Activated B cell treated with CpG ODN at 0.5 μM for 24 hours (primary cell): ENCODE measurements around the gene E4F1. TPM values are rescaled to one million over a fixed set of nuclear protein-coding genes. Genes with fewer than 3 reads are reported as not detected.

ENCODE experiments used
- ATAC-seq: fragments of 200-7000 bp; cut with Tn5 transposase; one replicate; pipeline ENCODE4 v1.10.0; 2021; ENCODE audit warnings: low read depth, mild to moderate bottlenecking, moderate library complexity
- CTCF ChIA-PET: fragments of 350-600 bp; sonication (Branson Sonifier 250); formaldehyde crosslinking; loops from one replicate; lab custom pipeline; 2021; ENCODE audit warnings: antibody characterized with exemption; lab: Charles Lee
- POLR2A ChIA-PET: fragments of 350-600 bp; sonication (Branson Sonifier 250); formaldehyde crosslinking; loops from one replicate; lab custom pipeline; 2021; ENCODE audit warnings: antibody characterized with exemption; lab: Charles Lee
- DNase-seq: peaks from one replicate; pipeline ENCODE4 v3.0.0; 2022
- H3K27ac Mint-ChIP-seq: one replicate; pipeline ENCODE4 v1.8.0; 2020; ENCODE audit warnings: mixed read lengths
- H3K27me3 Mint-ChIP-seq: one replicate; pipeline ENCODE4 v1.8.0; 2021; ENCODE audit warnings: mixed read lengths
- H3K36me3 Mint-ChIP-seq: one replicate; pipeline ENCODE4 v1.8.0; 2021; ENCODE audit warnings: low read depth, mixed read lengths
- H3K4me1 Mint-ChIP-seq: one replicate; pipeline ENCODE4 v1.8.0; 2021; ENCODE audit warnings: mixed read lengths
- H3K4me3 Mint-ChIP-seq: one replicate; pipeline ENCODE4 v1.8.0; 2020; ENCODE audit warnings: mild to moderate bottlenecking, mixed read lengths
- H3K9me3 Mint-ChIP-seq: one replicate; pipeline ENCODE4 v1.8.0; 2020; ENCODE audit warnings: mixed read lengths
- intact Hi-C: fragments of 100-400 bp; cut with micrococcal nuclease; formaldehyde crosslinking; loops from one replicate; pipeline ENCODE4 v1.15.1; 2024
- total RNA-seq: library from RNA; stranded (reverse); gene quantifications from 2 replicates; pipeline ENCODE4 v1.2.3, GENCODE V29; 2022
- TF ChIP-seq, protein P1 (sequence below): fragments of 200-600 bp; IDR thresholded peaks from one replicate; pipeline ENCODE4 v1.8.0; 2022; ENCODE audit warnings: antibody characterized with exemption, mild to moderate bottlenecking

E4F1 gene
- total RNA-seq, 1 donor from 2014 or later, result 29.9 TPM

DNA sequence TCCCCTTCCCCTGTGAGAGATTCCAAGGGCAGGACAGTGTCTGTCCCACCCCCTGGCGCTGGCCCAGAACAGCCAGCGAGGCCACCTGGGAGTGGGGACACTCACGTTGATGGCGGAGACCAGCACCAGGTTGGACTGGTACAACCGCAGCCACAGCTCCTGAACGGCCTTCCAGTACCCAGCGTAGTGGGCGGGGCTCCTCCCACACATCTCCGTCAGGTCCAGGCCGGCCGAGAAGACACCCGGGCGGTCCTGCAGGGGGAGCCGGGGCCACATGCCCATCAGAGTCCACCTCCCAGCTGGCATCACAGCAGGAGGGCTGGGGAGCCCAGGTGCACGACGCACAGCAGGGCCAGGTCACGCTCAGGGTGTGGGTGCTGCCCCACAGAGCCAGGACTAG, 20.9 kb downstream of the E4F1 start:
- TF ChIP-seq, protein P1, sequence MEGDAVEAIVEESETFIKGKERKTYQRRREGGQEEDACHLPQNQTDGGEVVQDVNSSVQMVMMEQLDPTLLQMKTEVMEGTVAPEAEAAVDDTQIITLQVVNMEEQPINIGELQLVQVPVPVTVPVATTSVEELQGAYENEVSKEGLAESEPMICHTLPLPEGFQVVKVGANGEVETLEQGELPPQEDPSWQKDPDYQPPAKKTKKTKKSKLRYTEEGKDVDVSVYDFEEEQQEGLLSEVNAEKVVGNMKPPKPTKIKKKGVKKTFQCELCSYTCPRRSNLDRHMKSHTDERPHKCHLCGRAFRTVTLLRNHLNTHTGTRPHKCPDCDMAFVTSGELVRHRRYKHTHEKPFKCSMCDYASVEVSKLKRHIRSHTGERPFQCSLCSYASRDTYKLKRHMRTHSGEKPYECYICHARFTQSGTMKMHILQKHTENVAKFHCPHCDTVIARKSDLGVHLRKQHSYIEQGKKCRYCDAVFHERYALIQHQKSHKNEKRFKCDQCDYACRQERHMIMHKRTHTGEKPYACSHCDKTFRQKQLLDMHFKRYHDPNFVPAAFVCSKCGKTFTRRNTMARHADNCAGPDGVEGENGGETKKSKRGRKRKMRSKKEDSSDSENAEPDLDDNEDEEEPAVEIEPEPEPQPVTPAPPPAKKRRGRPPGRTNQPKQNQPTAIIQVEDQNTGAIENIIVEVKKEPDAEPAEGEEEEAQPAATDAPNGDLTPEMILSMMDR, result no peak
- no peaks in the 10 kb centered on the region for H3K9me3 Mint-ChIP-seq
- H3K4me3 Mint-ChIP-seq, result no peak overlapping the region
- ATAC-seq (no peak), DNase-seq (no peak)
- no peaks in the 10 kb centered on the region for H3K4me1 Mint-ChIP-seq
- ChIA-PET POLR2A (no interaction called here), CTCF (no interaction called here)
- H3K27ac Mint-ChIP-seq, result no peak overlapping the region
- intact Hi-C loops, result no loop called here
- peaks cover 42% of the 10 kb centered on the region for H3K36me3 Mint-ChIP-seq
- no peaks in the 10 kb centered on the region for H3K27me3 Mint-ChIP-seq

DNA sequence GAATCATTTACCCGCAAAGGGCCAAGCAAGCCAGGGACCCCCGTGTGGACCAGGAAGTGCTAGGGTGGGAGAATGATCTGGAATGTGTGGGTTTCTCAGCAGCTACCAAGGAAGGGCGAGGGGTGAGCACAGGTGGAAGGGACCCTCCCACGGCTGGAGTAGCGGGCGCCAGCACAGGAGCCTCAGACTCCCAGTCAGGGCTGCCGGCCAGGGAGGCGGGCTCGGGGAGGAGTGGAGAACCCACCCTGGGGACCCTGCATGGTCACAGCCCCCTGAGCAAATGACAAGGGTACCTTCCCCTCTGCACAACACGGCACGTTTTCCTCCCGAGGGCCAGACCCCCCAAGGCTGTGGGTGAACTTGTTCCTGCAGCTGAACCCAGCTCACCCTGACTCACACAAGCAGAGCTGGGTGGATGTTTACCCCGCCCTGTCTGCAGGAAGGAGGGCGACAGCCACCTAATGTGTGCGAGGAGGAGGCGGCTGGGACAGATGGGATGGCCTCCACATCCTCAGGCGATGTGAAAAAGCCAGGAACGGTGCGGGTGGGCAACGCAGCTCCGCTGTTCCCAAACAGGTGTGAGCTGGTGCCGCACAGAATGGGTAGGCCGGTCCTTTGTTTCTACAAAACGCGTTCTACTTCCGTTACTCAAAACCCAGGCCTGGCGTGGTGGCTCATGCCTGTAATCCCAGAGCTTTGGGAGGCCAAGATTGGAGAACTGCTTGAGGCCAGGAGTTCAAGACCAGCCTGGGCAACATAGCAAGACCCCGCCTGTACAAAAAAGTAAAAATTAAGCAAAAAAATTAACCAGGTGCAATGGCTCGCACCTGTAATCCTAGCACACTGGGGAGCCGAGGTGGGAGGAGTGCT, 21.8 kb downstream of the E4F1 start:
- intact Hi-C loops, result no loop called here
- ATAC-seq (no peak), DNase-seq (no peak)
- H3K36me3 Mint-ChIP-seq, result peaks cover 36% of the 10 kb centered on the region
- no peaks in the 10 kb centered on the region for H3K9me3 Mint-ChIP-seq
- peaks cover 3% of the 10 kb centered on the region for H3K4me1 Mint-ChIP-seq
- no peaks in the 10 kb centered on the region for H3K27me3 Mint-ChIP-seq
- ChIA-PET CTCF (no interaction called here), POLR2A (no interaction called here)
- H3K4me3 Mint-ChIP-seq, result no peak overlapping the region
- no peak overlapping the region for H3K27ac Mint-ChIP-seq
- TF ChIP-seq, protein P1, result no peak

DNA sequence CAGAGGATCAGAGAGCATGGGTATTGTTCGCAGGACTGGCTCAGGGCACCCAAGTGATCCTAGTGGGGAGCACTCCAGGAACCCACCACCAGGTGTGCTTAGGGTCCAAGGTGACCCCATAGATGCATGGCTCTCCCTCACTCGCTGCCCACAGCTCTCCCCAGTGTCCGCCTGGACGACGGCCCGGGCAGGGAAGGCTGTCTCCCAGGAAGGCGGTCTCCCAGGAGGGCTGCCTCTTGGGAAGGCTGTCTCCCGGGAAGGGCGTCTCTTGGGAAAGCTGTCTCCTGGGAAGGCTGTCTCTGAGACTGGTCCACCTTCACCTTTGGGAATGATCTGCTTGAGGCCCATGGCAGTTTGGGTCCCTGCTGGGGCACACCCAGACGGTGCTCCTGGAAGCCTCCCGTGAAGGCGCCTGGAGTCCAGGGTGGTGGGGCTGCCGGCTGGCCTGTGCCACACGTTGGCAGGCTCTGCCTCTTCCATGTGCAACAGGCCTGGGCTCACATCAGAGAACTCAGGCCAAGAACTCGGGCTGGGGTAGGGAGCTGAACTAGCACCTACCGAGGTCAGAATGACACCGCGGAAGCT, 23.0 kb downstream of the E4F1 start:
- DNase-seq, result no peak
- ChIA-PET CTCF (no interaction called here), POLR2A (interaction anchor here (1.4 kb wide), 1 partner anchor 91 kb away, joined by 4 read pairs; the partner anchor contains the start of gene TRAF7)
- peaks cover 36% of the 10 kb centered on the region for H3K36me3 Mint-ChIP-seq
- H3K4me1 Mint-ChIP-seq, result peaks cover 10% of the 10 kb centered on the region
- H3K27ac Mint-ChIP-seq, result no peak overlapping the region
- H3K9me3 Mint-ChIP-seq, result no peaks in the 10 kb centered on the region
- no peak overlapping the region for H3K4me3 Mint-ChIP-seq
- H3K27me3 Mint-ChIP-seq, result no peaks in the 10 kb centered on the region
- no peak for ATAC-seq
- intact Hi-C loops, result no loop called here
- TF ChIP-seq, protein P1, result no peak

DNA sequence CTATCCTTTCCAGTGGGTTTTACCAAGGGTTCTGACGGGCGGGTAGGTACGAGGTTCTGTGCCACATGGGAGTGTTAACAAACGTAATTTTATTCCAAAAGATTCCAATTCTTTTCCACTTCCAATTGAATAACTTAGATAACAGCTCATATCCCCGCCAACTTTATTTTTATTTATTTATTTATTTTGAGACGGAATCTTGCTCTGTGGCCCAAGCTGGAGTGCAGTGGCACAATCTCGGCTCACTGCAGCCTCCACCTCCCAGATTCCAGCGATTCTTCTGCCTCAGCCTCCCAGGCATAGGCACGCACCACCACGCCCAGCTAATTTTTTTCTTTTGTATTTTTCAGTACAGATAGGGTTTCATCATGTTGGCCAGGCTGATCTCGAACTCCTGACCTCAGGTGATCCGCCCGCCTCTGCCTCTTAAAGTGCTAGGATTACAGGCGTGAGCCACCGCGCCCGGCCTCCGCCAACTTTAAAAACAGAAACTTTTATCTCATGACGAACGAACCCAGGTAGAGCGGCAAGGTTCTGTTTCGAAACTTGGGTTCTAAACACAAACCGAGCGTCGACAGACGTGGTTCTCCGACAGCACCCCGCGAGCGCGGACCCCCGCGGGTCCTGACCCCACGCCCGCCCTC, 27.4 kb downstream of the E4F1 start:
- Mint-ChIP-seq H3K4me3 (peak overlapping the region; percentile 86), H3K27ac (peak overlapping the region; percentile 87), H3K4me1 (peaks cover 35% of the 10 kb centered on the region), H3K36me3 (peaks cover 33% of the 10 kb centered on the region), H3K9me3 (no peaks in the 10 kb centered on the region), H3K27me3 (no peaks in the 10 kb centered on the region)
- intact Hi-C loops, result loop anchor here (1.0 to 10.0 kb wide), 9 partner anchors 18 to 386 kb away; partner anchors contain the start of genes ABCA3, E4F1 and RNPS1
- ChIA-PET CTCF (interaction anchor here (1.0 to 2.7 kb wide), 11 partner anchors 19 to 357 kb away, joined by 3 to 34 read pairs (median 3); partner anchors contain the start of genes MLST8, PGP and TRAF7), POLR2A (interaction anchor here (0.5 to 4.0 kb wide), 18 partner anchors 9 to 1032 kb away, joined by 3 to 61 read pairs (median 6); partner anchors contain the start of genes CASKIN1, CCNF, E4F1 and MLST8)
- DNase-seq (no peak), ATAC-seq (no peak)
- TF ChIP-seq, protein P1, result no peak
